Cerebellar nuclear complex (tissue), 1 donor: ENCODE data around the gene DMXL2.
"Not testable (repeated sequence)": the region's sequence is repeated elsewhere in the genome, so short reads cannot be mapped to it uniquely, and the experiment has no call there.

Experiments
- DNase-seq, 2 experiments: peaks; one replicate each; lab custom pipeline; 2025; lab: John Stamatoyannopoulos, UW

Gene DMXL2

DNA sequence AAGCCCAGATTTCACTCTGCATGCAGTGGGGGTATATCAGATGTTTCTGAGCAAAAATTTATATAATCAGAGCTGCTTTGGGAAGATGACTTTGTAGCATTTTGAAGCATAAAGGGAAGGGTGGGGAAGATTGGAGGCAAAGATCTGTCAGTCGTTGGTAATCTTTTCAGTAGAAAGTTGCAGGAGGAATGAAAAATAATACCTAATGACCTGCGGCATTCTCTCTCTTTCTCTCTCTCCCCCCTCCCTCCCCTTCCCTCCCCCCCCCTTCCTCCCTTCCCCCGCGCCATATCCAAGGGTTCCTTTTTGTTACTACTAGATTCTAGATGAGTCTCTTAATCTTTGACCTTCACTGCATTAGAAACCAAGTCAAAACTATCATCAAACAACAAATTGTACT lies 1.5 kb upstream of the DMXL2 start:
- no peak for DNase-seq

DNA sequence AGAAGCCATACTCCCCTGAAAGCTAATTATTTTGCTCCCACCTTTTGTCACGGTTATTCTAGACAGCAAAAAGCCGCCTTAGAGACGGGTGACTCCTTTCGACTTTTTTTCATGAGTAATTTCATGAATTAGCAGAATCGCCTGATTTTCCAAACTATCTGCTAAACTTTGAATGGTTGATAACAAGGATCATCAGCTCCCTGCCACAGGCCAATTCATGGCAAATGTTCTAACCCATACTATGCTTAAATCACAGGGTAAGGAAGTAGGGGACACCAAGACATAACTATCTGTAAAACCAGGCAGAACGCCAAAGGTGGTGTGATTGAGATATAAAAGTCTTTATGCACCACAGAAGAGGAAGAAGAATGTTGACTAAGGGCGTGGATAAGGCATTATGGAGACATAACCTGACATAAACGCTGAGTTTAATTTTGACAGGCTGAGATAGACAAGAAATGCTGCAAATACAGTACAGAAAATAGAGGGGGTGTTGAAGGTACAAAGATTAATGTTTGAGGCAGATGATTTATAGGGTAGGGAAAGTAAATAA lies 891 bp upstream of the DMXL2 start:
- DNase-seq, result no peak

DNA sequence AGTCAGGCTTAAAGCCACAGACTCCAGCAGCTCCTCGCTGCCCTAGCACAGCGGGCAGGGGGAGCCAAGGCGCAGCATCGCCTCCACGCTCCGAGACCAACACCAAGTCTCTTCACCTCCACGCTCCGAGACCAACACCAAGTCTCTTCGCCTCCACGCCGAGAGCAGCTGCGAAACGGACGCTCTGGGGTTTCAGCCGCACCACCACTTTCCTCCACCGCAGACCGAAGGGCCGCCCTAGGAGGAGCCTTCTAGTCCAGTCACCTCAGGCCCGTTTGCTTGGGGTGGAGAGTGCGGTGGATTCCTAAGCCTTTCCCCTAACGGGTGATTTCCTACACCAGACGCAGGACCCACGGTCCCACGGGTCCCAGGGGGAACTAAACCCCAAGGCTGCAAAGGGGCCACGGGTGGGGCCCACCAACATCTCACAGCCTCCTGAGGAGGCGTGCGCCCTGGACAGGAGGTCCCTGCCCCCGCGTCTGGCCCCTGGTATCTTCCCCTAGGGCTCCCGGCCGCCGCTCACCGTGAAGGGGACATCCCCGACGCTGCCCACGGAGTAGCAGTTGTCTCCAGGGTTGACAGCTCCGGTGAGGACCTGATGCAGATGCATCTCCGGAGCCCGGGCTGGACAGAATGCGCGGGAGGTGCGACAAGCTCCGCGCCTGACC lies 501 bp downstream of the DMXL2 start:
- peak; percentile 39 to 69 for DNase-seq

DNA sequence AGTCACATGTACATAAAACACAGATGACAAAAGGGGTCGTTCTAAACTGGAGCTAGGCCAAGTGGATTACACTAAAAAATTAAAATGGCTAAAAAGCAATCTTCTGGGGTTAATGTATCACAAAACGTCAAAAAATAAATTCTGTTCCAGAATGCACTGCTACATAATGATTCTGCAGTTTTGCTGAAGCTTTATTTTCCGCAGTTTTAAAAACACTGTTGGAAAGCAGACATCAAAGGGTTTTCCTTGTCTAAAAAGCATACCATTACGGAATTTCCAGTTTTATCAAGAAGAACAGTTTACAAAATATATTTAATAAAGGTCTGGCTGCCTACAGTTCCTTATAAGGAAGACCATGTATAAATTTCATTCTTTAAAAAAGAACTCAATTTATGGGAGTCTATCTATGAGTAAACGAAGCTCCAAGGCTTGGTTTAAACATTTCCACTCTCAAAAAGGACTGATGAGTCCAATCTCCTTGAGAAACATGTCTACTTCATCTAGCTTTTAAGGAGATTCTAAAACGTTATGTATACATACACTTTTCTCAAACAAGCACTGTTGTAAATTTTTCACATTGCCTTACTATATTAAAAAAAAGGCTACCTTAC lies 1.3 kb downstream of the DMXL2 start:
- peak in 1 of 2 experiments; percentile 4 for DNase-seq

DNA sequence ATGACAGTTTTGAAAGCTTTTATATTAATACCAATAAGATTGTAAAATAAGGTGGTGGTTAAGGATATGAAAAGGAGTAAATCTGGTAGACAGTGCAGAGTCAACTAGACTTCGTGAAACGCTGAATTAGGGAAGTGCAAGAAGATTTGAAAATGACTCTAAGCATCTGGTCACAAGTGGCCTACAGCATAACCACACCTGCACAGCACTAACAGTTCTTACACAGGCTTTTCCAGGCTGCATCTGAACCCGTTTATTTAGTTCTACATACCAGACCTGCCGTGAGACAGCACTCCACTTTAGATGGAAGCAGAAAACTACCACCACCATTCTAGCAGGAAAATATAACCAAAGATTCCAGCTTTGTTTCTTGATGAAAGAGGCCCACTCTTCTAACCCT lies 1.9 kb downstream of the DMXL2 start:
- no peak for DNase-seq

DNA sequence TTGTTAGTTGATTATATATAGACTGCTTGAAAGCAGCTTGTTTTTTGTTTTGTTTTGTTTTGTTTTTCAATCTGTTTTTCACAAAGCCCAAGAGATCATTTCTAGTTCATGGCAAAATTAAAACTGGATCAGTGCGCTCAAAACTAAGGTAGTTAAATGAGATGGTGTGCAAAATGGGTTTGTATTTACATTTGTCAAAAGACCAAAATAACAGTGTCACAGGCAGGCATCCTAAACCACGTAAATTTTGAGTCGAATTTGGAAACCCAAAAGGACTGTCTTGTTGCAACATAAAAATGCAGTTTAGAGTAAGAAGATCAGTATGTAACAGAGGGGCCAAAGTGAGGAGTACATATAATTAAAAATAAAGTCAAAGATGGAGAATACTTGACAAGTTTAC lies 2.4 kb downstream of the DMXL2 start:
- DNase-seq, result no peak

DNA sequence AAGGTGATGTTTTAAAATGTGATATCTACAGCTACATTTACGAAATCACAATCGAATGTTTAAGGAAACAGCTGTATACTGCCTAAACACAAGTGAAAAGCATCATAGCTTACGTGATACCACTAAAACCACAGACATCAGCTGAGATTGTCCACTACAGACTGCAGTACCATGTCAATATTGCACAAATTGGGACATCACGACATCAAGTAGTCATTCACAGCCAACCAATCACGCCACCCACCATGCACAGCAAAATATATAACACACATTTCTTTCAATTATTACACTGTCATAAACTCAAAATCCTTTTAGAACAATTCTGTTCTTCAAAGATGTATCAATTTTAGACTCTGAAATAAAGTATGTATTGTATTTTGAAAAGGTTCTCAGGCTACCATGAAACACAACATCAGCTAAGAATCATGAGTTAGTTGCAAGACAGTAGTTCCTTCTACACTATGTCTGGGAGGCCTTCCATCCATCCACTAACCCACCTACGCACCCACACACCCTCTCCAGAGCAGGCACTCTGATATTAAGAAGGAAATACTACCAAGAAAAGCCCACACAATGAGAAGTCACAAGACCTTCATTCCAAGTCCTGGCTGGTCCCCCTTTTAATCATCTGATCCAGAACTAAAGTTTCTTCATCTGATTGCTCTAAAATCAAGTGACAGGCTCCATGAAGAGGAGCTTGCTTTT lies 3.1 kb downstream of the DMXL2 start:
- DNase-seq, result no peak

DNA sequence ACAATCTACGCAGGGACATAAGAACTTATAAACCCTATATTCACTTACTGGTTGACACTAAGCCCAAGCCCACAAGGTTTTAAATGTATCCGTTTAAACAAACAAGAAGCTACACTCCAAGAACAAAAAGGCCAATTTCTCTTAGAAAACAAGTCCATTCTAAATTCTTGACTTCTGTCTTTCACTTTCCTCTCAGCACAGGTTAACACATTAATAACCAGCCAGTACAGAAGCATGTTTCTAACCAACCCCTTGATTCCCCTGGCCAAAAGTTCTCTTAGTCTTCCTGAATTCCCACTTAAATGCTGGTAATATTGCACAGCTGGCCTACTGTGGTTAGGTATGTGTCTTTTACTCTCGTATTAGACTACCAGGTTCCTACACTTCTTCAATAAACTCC lies 4.7 kb downstream of the DMXL2 start:
- DNase-seq, result no peak

DNA sequence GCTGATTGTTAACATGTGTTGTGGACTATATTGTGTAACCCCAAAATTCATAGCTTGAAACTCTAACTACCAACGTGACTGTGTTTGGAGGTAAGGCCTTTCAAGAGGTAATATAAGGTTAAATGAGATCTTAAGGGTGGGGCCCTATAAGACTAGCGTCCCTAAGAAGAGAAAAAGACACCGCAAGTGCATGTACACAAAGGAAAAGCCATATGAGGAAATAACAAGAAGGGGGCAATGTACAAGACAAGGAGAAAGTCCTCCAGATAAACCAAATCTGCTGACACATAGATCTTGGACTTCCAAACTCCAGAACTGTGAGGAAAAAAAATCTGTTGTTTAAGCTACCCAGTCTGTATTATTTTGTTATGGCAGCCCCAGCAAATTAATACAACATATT lies 8.6 kb downstream of the DMXL2 start:
- DNase-seq, result no peak

DNA sequence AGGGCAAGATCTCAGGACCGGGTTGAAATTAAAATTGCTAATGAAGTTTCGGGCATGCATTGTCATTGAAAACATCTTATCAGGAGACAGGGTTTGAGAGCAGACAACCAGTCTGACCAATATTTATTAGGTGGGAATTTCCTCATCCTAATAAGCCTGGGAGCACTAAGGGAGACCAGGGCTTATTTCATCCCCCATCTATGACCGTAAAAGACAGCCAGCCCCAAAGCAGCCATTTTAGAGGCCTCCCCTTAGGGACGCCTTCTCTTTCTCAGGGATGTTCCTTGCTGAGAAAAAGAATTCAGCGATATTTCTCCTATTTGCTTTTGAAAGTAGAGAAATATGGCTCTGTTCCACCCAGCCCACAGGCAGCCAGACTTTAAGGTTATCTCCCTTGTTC lies 9.9 kb downstream of the DMXL2 start:
- not testable (repeated sequence) for DNase-seq

DNA sequence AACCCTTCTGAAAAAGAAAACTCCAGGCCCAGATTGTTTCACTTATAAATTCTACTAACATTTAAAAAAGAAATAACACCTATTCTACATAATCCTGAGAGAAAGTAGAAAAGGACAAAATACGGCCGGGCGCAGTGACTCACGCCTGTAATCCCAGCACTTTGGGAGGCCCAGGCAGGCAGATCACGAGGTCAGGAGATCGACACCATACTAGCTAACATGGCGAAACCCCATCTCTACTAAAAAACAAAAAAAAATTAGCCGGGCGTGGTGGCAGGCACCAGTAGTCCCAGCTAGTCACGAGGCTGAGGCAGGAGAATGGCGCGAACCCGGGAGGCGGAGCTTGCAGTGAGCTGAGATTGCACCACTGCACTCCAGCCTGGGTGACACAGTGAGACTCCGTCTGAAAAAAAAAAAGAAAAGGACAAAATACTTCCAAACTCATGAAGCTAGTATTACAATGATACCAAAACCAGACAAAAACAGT lies 19.1 kb downstream of the DMXL2 start:
- DNase-seq, result not testable (repeated sequence)

DNA sequence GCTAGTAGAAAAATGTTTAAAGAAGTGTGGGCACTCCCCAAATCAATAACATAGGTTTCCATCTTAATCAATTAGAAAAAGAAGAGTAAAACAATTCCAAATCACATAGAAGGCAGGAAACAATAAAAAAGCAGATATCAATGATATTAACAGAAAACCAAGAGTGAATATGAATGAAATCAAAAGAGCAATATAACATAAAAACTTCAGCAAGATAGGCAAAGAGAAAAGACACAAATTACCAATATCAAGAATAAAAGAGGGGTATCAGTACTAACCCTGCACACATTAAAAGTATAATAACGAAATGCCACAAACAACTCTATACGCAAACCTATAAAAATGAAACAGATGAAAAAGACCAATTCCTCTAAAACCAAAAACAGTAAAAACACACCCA lies 19.6 kb downstream of the DMXL2 start:
- no peak for DNase-seq

DNA sequence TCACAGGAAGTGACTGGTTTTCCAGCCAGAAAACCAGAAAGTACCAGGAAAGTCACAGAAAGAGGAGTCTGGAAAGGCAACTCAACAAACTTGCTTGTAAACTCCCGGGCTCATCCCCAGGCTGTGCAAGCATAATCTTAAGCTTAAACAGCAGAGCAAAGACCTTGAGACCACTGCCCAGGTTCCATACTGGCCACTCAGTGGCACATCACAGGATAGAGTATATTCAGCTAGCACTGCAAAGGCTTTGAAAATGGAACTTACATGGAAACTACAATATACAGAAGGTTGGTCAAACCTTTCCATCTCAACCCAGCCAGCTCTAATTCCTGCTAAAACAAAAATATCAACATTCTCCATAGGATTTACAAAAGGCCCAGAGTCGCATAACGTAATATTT lies 20.1 kb downstream of the DMXL2 start:
- DNase-seq, result no peak

DNA sequence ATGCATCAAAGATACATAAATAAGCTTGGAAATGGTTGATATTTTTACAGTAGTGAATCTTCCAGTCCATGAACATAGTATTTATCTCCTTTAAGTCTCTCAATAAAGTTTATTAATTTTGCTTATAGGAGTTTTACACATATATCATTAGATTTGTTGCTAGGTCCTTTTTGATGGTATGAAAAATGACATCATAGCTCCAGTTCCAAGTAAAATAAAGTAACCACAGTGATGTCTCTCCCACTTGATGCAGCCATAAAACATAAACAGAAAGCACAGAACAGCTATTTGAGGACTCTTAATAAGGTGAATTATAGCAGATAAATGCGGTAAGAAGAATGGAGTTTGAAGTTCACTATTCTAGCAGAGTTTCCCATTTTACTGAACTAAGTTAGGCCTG lies 20.8 kb downstream of the DMXL2 start:
- DNase-seq, result no peak

DNA sequence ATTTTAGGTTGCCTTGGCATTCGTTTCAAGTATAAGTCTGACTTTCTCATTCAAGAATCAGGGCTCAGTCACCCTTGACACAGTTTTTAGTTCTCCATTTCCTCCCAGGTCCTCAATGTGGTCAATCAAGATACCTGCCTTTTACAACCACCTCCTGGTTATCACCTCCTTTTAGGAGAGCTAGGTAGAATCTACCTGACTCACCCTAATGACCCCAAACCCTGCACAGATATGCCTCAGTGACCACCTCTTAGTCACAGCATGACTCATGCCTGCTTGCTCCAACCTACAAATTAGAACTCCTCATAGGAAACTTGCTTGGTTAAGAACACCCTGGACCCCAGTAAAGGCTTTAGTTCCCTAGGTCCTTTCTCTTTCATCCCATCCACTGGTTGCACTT lies 22.5 kb downstream of the DMXL2 start:
- DNase-seq, result no peak

DNA sequence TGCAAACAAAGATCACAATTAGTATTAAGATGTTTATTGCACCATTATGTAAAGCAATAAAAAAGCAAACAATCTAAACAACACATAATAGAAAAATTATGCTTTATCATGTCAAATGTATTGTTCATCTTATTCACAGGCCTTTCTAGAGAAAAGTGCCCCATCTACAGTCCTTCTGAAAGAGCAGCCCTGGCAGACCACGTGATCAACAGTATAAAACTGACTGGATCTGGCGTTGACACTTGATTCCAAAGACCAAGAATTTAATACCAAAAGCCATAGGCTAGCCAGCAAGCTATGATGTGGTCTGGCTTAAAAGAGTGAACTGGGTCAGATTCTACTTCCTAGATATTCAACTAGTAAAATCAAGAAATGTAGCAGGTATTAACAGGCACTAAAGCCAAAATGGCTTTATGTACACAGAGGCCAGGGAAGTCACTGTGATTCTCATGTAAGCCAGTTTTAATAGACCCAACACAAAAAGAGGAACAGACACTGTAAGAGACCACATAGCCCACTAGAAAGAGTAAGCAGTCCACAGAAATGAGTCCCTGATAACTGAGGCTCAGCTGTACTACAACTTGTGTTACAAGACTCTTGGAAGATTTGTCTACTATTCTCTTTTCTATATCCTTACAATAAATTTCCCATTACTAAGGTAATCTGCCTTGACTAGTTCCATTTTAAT lies 32.5 kb downstream of the DMXL2 start:
- no peak for DNase-seq

DNA sequence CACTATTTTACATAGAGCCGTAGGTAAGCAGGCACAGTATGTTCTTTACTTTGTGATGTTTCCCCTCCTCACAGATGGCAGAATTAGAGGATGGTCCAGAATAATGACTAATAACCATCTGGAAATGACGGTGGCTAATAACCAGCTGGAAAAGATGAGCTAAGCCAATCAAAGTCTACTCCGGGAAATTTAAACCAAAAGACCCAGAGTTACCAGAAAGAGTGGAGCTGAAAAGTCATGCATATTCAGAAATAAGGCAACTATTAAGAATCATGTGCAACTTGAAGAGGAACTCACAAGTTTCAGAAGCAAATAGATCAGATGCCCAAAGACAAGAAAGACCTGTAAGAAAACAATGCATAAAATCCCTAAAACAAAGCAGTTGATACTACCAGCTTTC lies 33.6 kb downstream of the DMXL2 start:
- no peak for DNase-seq

DNA sequence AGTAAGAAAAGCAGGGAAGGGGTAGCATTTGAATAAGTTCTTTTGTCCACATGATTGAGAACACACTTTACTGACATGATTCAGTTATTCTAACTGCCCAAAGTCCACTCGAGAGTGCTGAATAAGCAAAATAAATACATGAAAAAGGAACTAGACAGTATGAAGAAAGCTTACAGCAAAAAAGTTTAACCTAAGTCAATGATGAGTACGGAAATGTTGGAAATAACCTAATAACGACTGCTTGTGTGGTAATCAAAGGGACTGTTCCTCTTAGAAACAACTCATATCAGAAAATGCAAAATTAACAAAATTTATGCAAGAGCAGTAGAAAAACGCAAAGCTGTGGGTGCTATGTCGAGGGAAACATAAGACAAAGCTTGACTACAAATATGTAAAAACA lies 36.6 kb downstream of the DMXL2 start:
- DNase-seq, result no peak

DNA sequence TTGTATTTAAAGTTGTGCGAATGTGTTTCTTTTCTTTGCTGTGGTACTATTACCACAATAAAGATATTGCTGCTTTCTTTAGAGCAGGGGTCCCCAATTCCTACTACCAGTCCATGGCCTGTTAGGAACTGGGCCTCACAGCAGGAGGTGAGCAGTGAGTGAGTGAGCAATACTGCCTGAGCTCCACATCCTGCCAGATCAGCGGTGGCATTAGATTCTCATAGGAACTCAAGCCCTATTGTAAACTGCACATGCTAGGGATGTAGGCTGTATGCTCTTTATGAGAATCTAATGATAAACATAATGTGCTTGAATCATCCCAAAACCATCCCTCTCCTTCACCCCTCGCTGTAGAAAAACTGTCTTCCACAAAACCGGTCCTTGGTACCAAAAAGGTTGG lies 41.6 kb downstream of the DMXL2 start:
- no peak for DNase-seq

DNA sequence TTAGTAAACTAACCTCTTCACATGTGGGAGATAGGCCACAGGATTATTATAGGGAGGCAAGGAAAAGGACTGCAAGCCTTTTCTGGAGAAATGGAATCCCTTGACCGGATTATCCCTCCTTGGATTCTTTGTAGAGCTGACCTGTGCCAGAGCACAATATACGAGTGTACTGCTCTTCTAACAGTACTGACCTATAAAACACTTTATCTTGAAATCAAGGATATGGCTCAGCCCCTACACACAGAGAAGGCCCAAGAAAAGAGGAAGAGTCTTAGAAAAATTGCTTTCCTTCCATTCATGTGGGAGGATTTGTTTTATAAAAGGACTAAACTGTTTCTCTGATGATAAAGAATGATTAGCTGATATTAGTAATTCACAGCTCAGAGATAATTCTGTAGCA lies 42.2 kb downstream of the DMXL2 start:
- no peak for DNase-seq

DNA sequence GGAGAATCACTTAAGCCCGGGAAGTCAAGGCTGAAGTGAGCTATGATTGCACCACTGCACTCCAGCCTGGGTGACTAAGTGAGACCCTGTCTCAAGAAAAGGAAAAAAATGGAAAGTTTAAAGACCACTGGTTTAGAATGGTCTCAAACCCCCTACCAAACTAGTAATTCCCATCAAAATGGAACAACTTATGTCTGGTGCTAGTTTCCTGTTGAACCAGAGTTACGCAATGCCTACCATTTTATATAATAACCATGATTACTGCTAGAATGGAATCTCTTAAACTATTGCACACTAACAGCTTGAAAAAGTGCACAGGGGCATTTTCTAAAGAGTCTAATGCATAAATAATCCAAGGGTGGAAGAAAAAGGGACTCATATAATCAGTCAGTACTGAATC lies 43.6 kb downstream of the DMXL2 start:
- no peak for DNase-seq

DNA sequence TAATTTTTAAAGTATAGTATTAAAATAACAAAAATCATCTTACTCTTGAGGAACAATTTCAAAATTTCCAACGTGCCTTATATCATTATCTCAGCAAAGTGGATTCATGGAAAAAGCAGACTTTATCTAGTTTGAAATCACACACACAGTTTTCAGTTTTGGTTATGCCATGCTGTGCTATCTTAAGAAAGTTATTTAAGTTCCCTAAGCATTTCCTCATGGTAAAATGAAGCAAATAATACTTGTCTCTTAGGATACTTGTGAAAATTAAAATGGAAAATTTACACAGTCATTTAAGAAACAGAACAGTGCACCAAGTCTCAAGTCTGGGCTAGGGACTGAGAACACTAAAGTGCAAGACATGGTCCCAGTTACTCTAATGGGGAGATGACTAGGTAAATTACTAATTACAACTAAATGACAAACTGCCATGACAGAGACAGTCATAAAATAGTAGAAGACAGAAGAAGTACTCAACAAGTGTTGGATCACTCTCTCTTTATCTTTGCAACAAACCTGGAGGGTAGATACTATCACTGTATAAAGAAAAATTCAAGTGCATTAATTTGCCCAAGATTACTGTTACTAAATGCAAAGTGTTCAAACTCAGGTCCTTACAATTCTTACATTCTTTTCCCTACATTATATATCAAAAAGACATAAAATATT lies 44.8 kb downstream of the DMXL2 start:
- no peak for DNase-seq
